ENCODE data around the gene GNS. TPM values are rescaled to one million over a fixed set of nuclear protein-coding genes. Genes with fewer than 3 reads are reported as not detected.
"Not testable (repeated sequence)": the region's sequence is repeated elsewhere in the genome, so short reads cannot be mapped to it uniquely, and the experiment has no call there.

Gene GNS
- total RNA-seq, 2 donors from 2014 or later, result 102 to 110 TPM

DNA sequence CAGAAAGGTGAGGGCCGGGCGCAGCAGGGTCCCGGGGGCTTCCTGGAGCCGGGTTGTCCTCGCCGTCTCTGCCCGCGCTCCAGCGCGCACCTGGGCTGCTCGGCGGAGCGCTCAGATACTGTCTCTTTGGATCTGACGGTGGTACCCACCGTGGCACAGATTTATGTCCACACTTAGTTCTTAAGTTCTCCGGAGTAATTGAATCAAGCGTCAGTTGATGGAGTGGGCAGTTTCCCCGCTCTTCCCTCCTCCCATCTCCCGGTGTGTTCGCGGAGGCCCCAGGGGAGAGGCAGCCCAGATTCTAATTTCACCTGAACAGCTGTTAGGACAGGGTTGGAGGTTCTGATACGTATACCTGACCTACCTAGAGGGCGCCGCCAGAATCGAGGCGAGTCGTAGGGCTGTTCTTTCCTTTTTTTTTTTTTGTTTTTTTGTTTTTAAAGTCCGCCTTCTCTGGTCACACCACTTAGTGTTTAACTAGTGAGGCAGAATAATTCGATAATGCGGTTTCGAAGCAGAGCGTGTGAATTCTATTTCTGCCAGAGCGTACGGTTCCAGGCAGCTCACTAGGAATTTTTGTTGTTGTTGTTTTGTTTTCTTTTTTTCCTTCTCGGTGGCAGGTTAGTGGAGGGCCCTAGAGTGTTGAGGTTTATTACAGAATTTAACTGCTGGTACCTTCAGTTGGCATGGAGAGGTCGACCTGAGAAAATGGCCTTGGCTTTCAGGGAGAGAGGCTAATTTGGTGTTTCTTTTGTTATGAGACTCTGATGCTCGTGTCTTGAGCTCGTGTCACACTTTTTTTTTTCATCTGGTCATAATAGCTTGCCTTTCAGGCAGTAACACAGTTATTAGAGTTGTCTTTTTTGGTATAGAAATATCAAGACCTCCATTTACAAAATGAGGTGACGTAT is 22.3 kb upstream of the GNS start:
- peak; percentile 10 to 23 for ATAC-seq
- DNase-seq, result no peak

DNA sequence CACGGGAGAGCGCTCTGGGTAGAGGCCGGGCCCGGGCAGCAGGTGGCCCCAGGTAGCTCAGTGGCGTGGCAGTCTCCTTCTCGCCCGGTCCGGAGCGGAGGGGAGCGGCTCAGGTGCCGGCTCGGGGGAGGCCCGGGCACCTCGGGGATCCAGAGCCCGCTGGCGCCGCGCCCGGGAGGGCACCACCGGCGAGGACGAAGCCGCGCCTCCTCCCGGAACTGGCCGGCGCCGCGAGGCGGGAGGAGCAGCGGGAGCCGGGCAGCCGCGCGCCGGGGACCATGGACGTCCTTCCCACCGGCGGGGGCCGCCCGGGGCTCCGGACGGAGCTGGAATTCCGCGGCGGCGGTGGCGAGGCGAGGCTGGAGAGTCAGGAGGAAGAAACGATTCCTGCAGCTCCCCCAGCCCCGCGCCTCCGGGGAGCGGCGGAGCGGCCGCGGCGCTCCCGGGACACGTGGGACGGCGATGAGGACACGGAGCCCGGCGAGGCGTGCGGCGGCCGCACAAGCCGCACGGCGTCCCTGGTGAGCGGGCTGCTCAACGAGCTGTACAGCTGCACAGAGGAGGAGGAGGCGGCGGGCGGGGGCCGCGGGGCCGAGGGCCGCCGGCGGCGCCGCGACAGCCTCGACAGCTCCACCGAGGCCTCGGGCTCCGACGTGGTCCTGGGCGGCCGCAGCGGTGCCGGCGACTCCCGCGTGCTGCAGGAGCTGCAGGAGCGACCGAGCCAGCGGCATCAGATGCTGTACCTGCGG is 21.5 kb upstream of the GNS start:
- DNase-seq (peak; percentile 68), ATAC-seq (peak; percentile 83 to 85)
- intact Hi-C loops (cut with DNase I), result no loop called here

More for the DNA sequence above, 22.3 kb upstream of the GNS start:
- intact Hi-C loops (cut with DNase I), result no loop called here

DNA sequence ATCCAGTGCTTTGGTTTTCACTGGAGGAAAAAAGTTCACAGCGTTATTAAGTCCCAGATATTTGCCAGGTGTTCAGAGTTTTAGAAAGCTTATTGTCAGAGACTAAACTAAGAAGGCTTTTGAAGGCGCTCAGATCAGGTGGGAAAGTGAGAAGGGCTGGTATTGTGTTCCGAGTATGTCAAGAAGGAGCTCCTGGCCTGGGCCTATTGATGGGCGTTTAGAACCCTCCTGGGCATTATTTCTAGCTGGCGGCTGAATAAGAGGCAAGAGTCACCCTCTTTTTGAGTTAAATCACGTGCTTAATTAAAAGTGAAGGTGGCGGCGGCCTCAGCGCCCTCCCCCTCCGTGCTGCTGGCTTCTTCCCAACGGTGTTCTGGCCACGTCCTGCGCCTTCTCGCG is 20.9 kb upstream of the GNS start:
- intact Hi-C loops (cut with DNase I), result no loop called here
- no peak for DNase-seq
- no peak for ATAC-seq

DNA sequence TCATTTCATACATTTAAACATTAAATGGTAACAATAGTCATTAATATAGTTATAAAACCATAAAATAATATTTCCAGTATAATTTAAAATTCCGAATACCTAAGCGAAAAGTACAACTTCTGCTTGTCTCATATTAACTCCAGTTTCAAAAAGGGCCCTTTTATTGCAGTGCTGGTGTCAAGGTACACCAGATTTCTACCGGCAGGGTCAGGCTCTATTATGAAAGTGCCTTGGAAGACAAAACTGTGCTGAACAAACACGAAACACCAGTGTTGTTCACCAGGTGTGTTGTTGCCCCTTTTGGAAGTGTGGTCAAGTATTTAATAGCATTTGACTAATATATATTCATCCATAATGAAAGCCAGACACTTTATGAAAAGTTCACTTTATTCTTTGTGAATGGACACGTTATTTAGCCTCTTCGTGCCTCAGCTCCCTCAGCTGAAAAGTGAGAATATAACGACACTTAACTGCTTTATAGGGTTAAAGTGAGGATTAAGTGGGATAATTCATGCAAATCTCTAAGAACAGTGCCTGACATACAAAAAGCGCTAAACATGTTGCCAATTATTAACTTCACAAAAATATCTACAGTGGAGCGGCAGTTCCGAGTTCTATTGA is 20.3 kb upstream of the GNS start:
- ATAC-seq (no peak), DNase-seq (no peak)
- intact Hi-C loops (cut with DNase I), result no loop called here

DNA sequence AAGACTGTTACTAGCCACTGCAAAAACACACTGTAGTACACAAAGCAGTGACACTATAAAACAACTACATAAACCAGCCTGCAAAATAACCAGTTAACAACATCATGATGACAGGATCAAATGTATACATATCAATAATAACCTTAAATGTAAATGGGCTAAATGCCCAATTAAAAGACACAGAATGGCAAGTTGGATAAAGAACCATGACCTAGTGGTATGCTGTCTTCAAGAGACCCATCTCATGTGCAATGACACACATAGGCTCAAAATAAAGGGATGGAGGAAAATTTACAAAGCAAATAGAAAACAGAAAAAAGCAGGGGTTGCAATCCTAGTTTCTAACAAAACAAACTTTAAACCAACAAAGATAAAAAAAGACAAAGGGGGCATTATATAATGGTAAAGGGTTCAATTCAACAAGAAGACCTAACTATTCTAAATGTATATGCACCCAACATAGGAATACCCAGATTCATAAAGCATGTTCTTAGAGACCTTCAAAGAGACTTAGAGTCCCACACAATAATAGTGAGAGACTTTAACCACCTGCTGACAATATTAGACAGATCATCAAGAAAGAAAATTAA is 16.0 kb upstream of the GNS start:
- ATAC-seq; intact Hi-C loops (cut with DNase I); DNase-seq: not testable (repeated sequence)

GRCh38 chr12:64773386-64773785 is 14.2 kb upstream of the GNS start:
- intact Hi-C loops (cut with DNase I), result no loop called here
- ATAC-seq (no peak), DNase-seq (no peak)

GRCh38 chr12:64767495-64767894 is 8.3 kb upstream of the GNS start:
- ATAC-seq (no peak), DNase-seq (no peak)
- intact Hi-C loops (cut with DNase I), result no loop called here

GRCh38 chr12:64760808-64761573 is 1.8 kb upstream of the GNS start:
- DNase-seq, result no peak
- no peak for ATAC-seq
- intact Hi-C loops (cut with DNase I), result no loop called here

GRCh38 chr12:64757771-64758170 is 1.4 kb downstream of the GNS start:
- no peak for ATAC-seq
- intact Hi-C loops (cut with DNase I), result no loop called here
- no peak for DNase-seq

DNA sequence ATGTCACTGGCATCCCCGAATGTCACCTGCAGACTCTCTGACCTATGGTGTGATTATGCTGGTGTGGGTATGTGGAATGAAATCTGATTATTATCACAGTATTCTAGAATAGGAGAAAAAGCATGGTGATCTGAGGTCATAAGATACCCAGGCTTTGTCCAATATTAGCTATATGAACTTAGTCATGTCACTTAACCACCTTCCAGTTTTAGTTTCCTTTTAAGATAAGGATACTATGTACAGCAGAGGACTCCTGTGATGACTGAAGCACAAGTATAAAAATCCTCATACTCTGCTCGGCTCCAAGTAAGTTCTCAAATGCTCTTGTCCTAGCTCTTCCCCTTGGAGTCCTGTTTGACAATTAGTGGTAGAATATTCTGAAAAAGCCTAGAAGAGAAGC is 2.8 kb downstream of the GNS start:
- intact Hi-C loops (cut with DNase I), result no loop called here
- no peak for DNase-seq
- no peak for ATAC-seq

GRCh38 chr12:64753427-64753826 is 5.8 kb downstream of the GNS start:
- no peak for ATAC-seq
- intact Hi-C loops (cut with DNase I), result no loop called here
- no peak for DNase-seq

- intact Hi-C loops (cut with DNase I), result no loop called here
- no peak for DNase-seq
- ATAC-seq, result peak; percentile 28 to 62
Measured at GRCh38 chr12:64752833-64753238, 6.4 kb downstream of the GNS start.

DNA sequence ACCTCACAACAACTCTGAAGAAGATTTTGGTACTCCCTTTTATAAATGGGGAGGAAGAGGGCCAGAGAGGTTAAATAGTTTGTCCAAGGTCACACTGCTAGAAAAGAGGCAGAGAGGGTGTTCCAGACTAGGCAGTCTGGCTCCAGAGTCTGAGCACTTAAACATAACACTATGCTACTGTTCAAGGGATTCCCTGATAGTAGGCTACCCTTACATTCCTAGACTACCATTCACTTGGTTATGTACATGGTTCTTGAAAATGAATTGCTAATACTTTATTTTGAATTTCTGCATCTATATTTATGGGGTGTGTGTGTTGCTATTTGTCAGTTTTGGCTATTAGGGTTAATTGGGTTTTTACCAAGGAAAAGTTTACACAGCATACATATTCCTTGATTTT is 7.2 kb downstream of the GNS start:
- ATAC-seq (no peak), DNase-seq (no peak)
- intact Hi-C loops (cut with DNase I), result no loop called here

GRCh38 chr12:64749461-64750200 is 9.6 kb downstream of the GNS start:
- DNase-seq (no peak), ATAC-seq (peak in 1 of 2 donors; percentile 45)
- intact Hi-C loops (cut with DNase I), result no loop called here

- DNase-seq (no peak), ATAC-seq (no peak)
- intact Hi-C loops (cut with DNase I), result no loop called here
Measured at GRCh38 chr12:64747695-64748094, 11.5 kb downstream of the GNS start.

- ATAC-seq, result no peak
- intact Hi-C loops (cut with DNase I), result no loop called here
- no peak for DNase-seq
Measured at GRCh38 chr12:64746663-64747062, 12.5 kb downstream of the GNS start.

DNA sequence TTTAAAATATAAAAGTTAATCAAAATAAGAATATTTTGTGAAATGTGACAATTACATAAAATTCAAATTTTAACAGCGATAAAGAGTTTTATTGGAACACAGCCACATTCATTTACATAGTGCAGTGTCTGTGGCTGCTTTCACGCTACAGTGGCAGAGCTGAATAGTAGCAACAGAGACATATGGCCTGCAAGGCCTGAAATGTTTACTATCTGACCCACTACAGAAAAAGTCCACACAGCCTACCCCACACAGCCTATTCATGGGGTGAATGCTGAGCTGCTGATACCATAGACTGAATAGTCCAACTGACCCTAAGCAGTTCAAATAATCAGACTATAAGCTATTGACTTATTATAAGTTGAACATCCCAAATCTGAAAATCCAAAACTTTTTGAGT is 13.2 kb downstream of the GNS start:
- DNase-seq (no peak), ATAC-seq (no peak)
- intact Hi-C loops (cut with DNase I), result no loop called here

- DNase-seq (no peak), ATAC-seq (no peak)
- intact Hi-C loops (cut with DNase I), result no loop called here
Measured at GRCh38 chr12:64745259-64745807, 13.9 kb downstream of the GNS start.
